ENCODE measurements around the gene LCN10.

The LCN10 gene

DNA sequence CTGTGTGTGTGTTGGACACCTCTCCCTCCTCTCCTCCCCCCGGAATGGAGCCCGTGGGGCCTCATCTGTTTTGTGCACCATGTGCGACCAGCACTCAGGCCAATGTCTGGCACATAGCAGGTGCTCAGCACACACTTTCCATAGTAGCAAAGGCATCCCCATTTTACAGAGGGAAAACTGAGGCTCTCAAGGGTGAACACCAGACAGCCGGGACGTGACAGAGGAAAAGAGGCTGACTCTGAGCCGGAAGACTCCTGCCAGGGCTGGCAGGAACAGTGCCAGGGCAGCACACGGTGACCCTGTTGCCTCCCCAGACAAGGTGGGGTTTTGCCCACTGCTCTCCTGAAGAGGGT is 53.7 kb downstream of the LCN10 start (continued):
- TF ChIP-seq, protein P1, sequence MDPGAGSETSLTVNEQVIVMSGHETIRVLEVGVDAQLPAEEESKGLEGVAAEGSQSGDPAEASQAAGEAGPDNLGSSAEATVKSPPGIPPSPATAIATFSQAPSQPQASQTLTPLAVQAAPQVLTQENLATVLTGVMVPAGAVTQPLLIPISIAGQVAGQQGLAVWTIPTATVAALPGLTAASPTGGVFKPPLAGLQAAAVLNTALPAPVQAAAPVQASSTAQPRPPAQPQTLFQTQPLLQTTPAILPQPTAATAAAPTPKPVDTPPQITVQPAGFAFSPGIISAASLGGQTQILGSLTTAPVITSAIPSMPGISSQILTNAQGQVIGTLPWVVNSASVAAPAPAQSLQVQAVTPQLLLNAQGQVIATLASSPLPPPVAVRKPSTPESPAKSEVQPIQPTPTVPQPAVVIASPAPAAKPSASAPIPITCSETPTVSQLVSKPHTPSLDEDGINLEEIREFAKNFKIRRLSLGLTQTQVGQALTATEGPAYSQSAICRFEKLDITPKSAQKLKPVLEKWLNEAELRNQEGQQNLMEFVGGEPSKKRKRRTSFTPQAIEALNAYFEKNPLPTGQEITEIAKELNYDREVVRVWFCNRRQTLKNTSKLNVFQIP (CRISPR knock-in tag; IDR thresholded peaks at IDR 0.05; ENCODE audit: borderline replicate concordance, low read depth) = no peak
- TF ChIP-seq GLIS3 (CRISPR knock-in tag; IDR thresholded peaks at IDR 0.05) = no peak
- TF ChIP-seq TCF4 (CRISPR knock-in tag; IDR thresholded peaks at IDR 0.05; ENCODE audit: borderline replicate concordance) = no peak
- TF ChIP-seq, protein P2, sequence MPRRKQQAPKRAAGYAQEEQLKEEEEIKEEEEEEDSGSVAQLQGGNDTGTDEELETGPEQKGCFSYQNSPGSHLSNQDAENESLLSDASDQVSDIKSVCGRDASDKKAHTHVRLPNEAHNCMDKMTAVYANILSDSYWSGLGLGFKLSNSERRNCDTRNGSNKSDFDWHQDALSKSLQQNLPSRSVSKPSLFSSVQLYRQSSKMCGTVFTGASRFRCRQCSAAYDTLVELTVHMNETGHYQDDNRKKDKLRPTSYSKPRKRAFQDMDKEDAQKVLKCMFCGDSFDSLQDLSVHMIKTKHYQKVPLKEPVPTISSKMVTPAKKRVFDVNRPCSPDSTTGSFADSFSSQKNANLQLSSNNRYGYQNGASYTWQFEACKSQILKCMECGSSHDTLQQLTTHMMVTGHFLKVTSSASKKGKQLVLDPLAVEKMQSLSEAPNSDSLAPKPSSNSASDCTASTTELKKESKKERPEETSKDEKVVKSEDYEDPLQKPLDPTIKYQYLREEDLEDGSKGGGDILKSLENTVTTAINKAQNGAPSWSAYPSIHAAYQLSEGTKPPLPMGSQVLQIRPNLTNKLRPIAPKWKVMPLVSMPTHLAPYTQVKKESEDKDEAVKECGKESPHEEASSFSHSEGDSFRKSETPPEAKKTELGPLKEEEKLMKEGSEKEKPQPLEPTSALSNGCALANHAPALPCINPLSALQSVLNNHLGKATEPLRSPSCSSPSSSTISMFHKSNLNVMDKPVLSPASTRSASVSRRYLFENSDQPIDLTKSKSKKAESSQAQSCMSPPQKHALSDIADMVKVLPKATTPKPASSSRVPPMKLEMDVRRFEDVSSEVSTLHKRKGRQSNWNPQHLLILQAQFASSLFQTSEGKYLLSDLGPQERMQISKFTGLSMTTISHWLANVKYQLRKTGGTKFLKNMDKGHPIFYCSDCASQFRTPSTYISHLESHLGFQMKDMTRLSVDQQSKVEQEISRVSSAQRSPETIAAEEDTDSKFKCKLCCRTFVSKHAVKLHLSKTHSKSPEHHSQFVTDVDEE (CRISPR knock-in tag; IDR thresholded peaks at IDR 0.05) = no peak
- TF ChIP-seq, protein P3, sequence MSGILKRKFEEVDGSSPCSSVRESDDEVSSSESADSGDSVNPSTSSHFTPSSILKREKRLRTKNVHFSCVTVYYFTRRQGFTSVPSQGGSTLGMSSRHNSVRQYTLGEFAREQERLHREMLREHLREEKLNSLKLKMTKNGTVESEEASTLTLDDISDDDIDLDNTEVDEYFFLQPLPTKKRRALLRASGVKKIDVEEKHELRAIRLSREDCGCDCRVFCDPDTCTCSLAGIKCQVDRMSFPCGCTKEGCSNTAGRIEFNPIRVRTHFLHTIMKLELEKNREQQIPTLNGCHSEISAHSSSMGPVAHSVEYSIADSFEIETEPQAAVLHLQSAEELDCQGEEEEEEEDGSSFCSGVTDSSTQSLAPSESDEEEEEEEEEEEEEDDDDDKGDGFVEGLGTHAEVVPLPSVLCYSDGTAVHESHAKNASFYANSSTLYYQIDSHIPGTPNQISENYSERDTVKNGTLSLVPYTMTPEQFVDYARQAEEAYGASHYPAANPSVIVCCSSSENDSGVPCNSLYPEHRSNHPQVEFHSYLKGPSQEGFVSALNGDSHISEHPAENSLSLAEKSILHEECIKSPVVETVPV (CRISPR knock-in tag; IDR thresholded peaks at IDR 0.05) = no peak
- TF ChIP-seq ZFP3 (CRISPR knock-in tag; IDR thresholded peaks at IDR 0.05) = no peak

DNA sequence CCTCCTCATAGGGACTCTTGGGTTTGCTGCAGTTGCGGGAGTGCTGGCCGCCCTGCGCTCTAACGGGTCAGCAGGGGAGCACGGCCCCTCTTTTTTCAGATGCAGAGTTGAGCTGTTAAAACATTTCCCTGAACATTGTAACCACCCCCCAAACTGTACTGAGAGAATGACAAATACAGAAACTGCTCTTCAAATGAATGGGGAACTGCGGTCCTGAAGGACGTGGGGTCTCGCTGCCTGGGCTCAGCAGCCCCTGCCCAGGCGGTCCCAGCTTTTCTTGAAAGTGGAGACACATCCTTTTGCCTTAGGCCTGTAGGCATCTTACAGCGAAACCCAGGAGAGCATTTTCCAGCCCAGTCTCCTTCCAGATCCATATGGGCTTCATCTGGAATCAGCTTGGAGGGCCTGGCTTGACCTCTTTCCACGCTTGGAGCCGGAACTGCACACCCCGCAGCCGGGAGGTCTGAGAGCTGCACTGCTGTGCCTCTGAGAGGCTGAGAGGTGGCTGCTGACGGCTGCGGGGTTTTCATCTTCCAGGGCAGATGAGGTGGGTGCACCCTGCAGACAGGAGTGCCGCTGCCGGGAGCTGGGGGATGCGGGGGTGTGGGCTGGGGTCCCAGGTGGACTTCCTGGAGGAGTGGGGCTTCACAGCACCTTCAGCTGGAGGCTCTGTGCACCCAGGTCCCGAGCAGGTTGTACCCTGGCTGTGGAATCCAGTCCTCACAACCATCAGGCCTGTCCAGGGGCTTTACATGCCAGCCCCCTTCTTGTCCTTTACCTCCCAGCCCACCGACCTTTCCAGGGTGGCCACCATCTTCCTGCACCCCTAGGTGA is 54.2 kb downstream of the LCN10 start:
- no peak for ATAC-seq
- no peak for TF ChIP-seq ZC3H10 (CRISPR knock-in tag; IDR thresholded peaks at IDR 0.05)
- TF ChIP-seq, protein P4, sequence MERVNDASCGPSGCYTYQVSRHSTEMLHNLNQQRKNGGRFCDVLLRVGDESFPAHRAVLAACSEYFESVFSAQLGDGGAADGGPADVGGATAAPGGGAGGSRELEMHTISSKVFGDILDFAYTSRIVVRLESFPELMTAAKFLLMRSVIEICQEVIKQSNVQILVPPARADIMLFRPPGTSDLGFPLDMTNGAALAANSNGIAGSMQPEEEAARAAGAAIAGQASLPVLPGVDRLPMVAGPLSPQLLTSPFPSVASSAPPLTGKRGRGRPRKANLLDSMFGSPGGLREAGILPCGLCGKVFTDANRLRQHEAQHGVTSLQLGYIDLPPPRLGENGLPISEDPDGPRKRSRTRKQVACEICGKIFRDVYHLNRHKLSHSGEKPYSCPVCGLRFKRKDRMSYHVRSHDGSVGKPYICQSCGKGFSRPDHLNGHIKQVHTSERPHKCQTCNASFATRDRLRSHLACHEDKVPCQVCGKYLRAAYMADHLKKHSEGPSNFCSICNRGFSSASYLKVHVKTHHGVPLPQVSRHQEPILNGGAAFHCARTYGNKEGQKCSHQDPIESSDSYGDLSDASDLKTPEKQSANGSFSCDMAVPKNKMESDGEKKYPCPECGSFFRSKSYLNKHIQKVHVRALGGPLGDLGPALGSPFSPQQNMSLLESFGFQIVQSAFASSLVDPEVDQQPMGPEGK (CRISPR knock-in tag; IDR thresholded peaks at IDR 0.05; ENCODE audit: borderline replicate concordance) = no peak
- no peak for TF ChIP-seq ZNF70 (CRISPR knock-in tag; IDR thresholded peaks at IDR 0.05)
- no peak for TF ChIP-seq ESRRG (CRISPR knock-in tag; IDR thresholded peaks at IDR 0.05)
- TF ChIP-seq, protein P3 (CRISPR knock-in tag; IDR thresholded peaks at IDR 0.05) = no peak
- no peak for TF ChIP-seq SNAI2 (CRISPR knock-in tag; IDR thresholded peaks at IDR 0.05)
- TF ChIP-seq, protein P1 (CRISPR knock-in tag; IDR thresholded peaks at IDR 0.05; ENCODE audit: borderline replicate concordance, low read depth) = no peak
